Fibroblast of upper back skin (primary cell): ENCODE data around the gene ADARB1.
A peak's percentile ranks its signal among the peaks of the same experiment; 100 is the strongest.

ENCODE experiments used
- DNase-seq: peaks from one replicate; pipeline ENCODE4 v3.0.0-alpha.2; 2013

ADARB1 gene

GRCh38 chr21:45154511-45155508 is 80.4 kb downstream of the ADARB1 start:
- DNase-seq = peak; percentile 72

- no peak for DNase-seq
These were observed 81.5 kb downstream of the ADARB1 start for GRCh38 chr21:45155910-45156309.

DNA sequence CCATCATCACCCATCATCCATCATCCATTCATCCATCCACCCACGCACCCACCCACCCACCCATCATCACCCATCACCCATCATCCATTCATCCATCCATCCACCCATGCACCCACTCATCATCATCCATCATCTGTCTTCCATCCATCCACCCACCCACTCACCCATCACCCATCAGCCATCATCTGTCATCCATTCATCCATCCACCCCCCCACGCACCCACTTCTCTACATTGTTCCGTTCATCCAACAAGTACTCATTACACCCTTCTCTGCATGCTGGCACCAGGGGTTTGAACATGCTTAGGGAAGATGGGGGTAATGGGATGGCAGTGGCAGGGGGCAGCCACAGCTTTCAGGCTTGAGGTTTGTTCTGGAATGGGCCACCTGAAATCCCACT is 82.1 kb downstream of the ADARB1 start:
- DNase-seq = no peak

DNA sequence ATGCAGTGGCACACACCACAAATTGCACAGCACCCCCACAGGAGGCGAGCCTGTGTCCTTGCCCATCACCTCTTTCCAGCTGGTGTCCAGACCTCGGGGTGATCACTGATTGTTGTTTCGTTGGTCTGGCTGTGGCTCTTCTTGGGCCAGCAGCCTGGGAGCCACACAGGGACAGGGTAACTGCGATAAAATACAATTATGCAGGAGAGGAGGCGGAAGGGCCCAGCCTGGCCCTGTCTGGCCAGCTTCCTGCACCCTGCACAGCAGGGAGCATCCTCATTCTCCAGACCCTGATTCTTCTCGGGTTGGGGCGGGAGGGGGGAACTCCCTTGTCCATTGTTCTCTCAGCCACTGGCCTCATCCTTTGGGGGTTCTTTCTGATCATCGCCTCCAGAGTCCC is 83.6 kb downstream of the ADARB1 start:
- DNase-seq = no peak

DNA sequence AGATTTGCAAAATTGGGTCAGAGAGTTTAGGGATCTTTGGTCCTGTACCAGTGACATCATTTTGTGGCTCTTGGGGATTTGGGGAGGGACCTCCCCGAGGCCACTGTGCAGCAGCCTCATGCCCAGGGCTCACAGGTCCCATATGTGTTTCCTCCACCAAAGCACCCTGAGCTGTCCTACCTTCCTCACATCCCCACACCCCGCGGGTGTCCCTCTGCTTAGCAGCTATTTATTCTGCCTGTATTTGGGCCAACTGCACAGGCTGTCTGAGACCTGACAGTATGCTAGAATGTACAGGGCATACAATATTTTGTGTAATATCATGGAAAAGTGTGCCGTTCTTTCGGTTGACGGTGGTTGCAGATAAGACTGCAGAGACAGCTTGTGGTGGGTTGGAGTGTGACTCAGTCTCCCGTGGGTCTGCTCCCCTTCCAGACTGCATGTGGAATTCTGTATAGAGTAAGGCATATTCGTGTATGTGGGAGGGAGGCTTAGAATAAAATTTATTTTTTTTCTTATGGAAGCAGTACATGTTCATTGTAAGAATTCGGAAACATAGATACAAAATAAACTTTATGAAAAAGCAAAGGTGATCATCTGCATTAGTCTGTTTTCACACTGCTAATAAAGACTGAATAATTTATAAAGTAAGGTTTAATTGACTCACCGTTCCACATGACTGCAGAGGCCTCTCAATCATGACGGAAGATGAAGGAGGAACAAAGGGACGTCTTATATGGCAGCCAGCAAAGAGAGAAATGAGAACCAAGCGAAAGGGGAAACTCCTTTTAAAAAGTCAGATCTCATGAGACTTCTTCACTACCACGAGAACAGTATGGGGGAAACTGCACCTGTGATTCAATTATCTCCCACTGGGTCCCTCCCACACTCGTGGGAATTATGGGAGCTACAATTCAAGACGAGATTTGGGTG is 84.4 kb downstream of the ADARB1 start:
- DNase-seq = no peak

- no peak for DNase-seq
These were observed 85.8 kb downstream of the ADARB1 start for GRCh38 chr21:45160198-45160597.

DNA sequence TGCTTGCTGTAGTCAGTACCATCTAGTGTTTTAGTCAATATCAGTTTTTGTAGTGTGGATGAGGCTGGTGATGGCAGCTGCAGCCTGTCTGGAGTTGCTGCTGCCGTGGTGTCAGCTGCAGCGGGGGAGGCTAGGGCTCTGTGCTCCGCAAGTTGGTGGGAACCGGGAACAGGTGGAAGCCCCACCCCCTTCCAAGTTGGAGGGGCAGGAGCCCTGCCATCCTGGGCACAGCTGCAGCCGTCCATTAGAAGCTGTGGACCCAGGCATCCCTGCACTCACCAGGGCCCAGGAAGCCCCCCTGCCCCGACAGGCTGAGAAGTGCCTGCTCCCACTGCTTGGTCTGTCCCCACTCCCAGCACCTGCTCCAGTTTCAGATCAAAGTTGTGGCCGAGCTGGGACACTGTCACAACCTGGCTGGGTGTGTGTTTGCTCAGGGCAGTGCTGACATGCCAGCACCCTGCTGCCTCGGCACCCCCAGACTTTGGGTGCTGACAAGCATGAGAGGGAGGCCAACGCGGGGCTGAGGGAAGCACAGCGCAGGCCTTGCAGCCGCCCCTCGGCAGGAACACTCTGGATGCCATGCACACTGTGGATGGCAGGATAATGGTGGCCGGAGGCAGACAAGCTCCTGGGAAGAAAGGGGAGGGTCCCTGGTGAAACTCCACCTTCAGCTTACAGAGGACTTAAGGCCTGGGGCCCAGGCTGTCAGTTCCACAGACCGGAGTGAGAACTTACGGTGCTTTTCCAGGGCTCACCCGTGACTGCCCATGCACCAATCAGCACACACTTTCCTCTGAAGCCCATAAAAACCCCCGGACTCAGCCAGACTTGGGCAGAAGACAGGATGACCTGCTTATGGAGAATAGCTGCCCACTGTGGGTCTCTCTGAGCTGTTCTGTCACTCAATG is 86.9 kb downstream of the ADARB1 start:
- no peak for DNase-seq

DNA sequence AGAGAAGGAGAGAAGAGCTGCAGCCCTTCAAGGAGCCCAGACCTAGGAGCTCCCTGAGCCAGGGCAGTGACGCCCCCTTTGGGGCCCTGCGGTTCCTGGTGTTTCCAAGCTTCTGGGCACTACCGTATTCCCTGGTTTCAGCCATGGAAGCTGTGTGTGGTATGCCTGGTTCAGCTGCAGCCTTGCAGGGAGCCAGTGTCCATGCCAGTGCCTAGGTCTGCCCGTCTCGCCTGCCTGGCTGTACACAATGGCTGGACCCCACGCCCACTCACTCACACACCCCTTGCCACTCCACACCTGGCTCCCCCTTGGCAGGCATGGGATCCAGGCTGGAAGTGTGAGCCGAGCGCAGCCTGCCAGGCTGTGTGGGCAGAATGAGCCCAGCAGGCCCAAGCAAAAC is 87.7 kb downstream of the ADARB1 start:
- DNase-seq = no peak

- no peak for DNase-seq
These were observed 88.4 kb downstream of the ADARB1 start for GRCh38 chr21:45162809-45163208.

DNA sequence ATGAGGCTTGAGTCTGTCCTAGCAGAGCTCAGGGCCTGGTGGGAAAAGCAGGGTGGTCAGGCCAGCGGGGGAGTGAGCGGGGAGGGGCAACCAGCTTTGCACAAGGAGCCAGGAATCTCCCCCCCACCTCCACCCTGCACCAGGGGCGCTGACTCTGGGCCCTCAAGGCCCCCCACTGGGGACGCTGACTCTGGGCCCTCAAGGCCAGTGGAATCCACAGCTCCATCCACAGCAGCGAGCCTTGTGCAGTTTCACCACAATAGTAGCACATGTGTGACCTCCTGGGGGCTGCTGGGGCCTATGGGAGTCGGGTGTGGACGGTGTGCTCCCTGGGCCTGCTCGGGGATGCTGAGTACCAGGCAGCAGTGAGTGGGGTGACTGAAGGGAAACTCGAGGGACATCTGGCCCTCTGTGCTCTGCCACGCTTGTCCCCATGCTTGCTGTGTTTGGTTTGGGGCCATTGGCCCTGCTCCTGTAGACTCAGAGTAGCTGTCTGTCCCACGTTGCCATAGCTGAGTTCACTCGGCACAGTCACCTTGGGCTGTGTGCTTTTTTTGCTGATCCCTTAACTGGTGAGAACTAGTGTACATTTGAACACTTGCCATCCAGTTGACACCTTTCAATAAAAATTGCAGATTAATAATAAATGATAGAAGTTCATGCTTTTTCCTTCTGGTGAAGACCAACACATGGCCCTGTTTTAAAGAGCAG is 89.2 kb downstream of the ADARB1 start:
- DNase-seq = no peak

DNA sequence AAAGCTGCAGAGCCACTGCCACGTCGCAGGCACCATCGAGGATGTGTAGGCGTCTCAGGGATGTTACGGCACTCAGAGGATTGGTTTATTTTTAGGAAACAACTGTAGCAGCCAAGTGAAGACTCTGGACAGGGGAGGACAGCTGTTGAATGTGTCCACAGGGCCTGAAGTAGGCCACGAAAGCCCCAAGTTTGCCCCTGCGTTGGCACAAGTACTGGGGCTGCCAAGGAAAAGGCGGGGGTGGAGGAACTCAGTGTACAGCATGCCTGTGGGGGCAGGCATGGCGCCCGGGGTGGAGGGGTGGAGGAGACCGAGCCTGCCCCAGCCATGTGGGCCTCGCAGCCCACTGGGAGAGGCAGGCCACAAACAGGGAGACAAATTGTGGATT is 89.7 kb downstream of the ADARB1 start:
- DNase-seq = no peak

- DNase-seq = no peak
These were observed 90.5 kb downstream of the ADARB1 start for GRCh38 chr21:45164838-45165237.

DNA sequence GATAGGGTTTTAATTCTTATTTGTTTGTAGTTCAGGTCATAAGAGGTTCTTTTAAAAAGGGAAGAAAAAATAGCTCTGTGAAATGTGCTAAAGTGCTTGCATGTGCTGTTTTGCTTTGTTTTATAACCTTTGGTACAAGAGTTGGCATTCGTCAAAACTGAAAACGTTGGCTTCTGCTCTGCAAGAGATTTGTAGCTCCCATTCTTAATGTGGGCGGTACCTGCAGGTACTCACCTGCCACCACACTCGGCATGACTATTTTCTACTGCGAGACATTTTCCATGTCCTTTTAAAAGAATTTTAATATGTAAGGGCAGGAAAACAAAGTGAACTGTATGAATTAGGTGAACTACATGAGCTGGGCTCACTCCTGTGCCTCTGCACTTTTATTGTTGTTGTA is 92.6 kb downstream of the ADARB1 start:
- no peak for DNase-seq

- DNase-seq = peak; percentile 78
These were observed 93.4 kb downstream of the ADARB1 start for GRCh38 chr21:45167796-45168222.

DNA sequence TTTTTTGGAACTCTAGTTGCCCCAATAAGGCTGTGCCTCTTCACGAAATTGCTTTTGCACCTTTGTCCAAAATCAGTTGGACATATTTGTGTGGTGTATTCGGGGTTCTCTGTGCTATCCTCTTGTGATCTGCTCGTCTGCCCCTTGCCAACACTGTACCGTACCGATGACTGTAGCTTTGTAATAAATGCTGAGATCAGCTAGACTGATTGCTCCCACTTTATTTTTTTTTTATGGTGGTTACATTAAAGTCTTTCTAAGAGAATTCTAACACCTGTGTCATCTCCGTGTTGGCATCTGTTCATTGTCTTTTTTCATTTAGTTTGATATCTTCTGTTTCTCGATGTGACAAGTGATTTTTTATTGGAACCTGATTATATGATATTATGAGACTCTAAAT is 94.1 kb downstream of the ADARB1 start:
- DNase-seq = no peak

DNA sequence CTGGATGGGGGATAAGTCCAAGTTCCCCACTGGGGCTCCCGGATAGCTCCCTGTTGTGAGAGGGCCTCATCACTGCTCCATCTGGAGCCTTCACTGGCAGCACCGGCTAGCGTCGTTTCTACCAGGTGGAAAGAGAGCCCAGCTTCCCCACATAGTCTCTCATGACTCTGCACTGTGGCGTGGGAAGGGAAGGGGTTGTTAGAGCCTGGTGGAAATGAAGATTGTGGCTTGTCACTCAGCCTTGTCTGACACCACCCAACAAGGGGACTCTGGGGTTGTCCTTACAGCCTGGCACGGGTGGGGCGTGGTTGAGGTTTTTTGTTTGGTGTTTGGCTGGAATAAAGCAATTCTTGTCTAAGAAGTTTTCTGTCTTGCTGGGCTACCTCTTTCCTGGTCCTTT is 94.6 kb downstream of the ADARB1 start:
- no peak for DNase-seq

GRCh38 chr21:45169682-45170081 is 95.3 kb downstream of the ADARB1 start:
- DNase-seq = no peak

GRCh38 chr21:45170987-45171386 is 96.6 kb downstream of the ADARB1 start:
- no peak for DNase-seq

DNA sequence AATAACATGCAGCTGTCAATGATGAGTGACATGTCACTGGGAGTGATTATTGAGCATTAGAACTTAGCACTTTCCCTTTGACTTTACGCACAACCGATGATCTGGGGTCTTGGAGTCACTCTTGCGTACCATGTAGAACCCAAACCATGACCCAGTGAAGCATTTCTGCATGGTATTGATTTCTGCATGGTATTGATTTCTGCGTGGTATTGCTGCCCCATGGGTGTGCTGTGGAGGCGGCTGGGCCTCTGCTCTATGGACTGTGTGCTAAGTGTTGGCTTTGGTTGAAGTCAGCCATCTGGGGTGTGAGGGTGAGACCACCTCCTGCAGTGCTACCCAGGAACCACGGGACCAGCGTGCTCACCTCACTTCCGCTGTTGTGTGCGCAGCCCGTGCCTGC is 98.0 kb downstream of the ADARB1 start:
- DNase-seq = no peak

GRCh38 chr21:45175326-45176095 is 101.1 kb downstream of the ADARB1 start:
- no peak for DNase-seq

- DNase-seq = no peak
These were observed 101.8 kb downstream of the ADARB1 start for GRCh38 chr21:45176141-45176540.
